Tibial nerve (tissue), 4 donors: ENCODE results near the gene CYLD.

Experiments used
- EP300 ChIP-seq, 2 donors: sonication (generic); formaldehyde crosslinking; IDR thresholded peaks; one replicate each; pipeline ENCODE4 v1.6.1; 2017; ENCODE audit warnings: antibody characterized with exemption in 2 of 2, mild to moderate bottlenecking in 1 of 2
- POLR2A ChIP-seq, 2 donors: fragments of 450-650 bp; IDR thresholded peaks; one replicate each; pipeline ENCODE4 v1.6.1; 2017; ENCODE audit warnings: antibody characterized with exemption in 2 of 2, mild to moderate bottlenecking in 2 of 2, moderate library complexity in 2 of 2
- TF ChIP-seq, protein P1 (sequence below), 5 experiments: fragments of 200-600 bp in 3 of 5; fragments of 450-650 bp in 2 of 5; sonication (generic) in 3 of 5; IDR thresholded peaks; one replicate each; pipeline ENCODE4 v1.5.1; 2016 to 2019; ENCODE audit warnings: antibody characterized with exemption in 5 of 5, mild to moderate bottlenecking in 3 of 5, moderate library complexity in 2 of 5

DNA sequence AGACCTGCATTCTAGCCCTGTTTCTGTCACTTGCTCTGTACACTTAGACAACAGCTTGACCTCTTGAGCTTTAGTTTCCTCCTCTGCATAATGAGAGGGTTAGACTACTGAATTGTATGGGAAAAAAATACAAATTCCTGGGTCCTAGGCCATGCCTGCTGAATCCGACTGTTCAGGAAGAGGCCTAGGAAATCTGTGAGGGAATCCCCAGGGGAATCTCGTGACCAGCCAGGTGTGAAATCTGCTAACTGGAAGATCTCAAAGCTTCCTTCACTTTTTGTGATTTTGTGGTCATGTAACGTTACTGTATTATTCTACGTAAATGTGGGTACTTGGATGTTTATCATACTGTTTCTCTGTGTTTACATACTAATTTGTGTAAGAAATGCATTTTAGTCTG is 58.2 kb downstream of the CYLD start:
- TF ChIP-seq, protein P1, sequence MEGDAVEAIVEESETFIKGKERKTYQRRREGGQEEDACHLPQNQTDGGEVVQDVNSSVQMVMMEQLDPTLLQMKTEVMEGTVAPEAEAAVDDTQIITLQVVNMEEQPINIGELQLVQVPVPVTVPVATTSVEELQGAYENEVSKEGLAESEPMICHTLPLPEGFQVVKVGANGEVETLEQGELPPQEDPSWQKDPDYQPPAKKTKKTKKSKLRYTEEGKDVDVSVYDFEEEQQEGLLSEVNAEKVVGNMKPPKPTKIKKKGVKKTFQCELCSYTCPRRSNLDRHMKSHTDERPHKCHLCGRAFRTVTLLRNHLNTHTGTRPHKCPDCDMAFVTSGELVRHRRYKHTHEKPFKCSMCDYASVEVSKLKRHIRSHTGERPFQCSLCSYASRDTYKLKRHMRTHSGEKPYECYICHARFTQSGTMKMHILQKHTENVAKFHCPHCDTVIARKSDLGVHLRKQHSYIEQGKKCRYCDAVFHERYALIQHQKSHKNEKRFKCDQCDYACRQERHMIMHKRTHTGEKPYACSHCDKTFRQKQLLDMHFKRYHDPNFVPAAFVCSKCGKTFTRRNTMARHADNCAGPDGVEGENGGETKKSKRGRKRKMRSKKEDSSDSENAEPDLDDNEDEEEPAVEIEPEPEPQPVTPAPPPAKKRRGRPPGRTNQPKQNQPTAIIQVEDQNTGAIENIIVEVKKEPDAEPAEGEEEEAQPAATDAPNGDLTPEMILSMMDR (IDR thresholded peaks at IDR 0.05) = no peak
- TF ChIP-seq POLR2A (IDR thresholded peaks at IDR 0.05) = no peak
- no peak for TF ChIP-seq EP300 (IDR thresholded peaks at IDR 0.05)
